H9 (cell line): Measurements from ENCODE around the gene TRERF1. TPM values are rescaled to one million over a fixed set of nuclear protein-coding genes. Genes with fewer than 3 reads are reported as not detected.

Source experiments
- DNase-seq: peaks from one replicate; pipeline ENCODE4 v3.0.0-alpha.2; 2017
- H2AFZ ChIP-seq: one replicate; pipeline ENCODE4 v1.6.1; 2013; ENCODE audit warnings: mild to moderate bottlenecking, low read length, control low read depth, moderate library complexity
- H2AK5ac ChIP-seq: 2 replicates; pipeline ENCODE4 v1.6.1; 2013; ENCODE audit warnings: low read length, control low read depth, mixed read lengths; ENCODE audit not compliant: insufficient read length
- H2BK120ac ChIP-seq: one replicate; pipeline ENCODE4 v1.6.1; 2013; ENCODE audit warnings: low read depth, mild to moderate bottlenecking, low read length, control low read depth, inconsistent platforms; ENCODE audit not compliant: poor library complexity, severe bottlenecking
- H2BK12ac ChIP-seq: 2 replicates; pipeline ENCODE4 v1.6.1; 2013; ENCODE audit warnings: low read length, control low read depth, mixed read lengths, low read depth; ENCODE audit not compliant: insufficient read length
- H2BK15ac ChIP-seq: 2 replicates; pipeline ENCODE4 v1.6.1; 2013; ENCODE audit warnings: low read depth, low read length, control low read depth
- H2BK20ac ChIP-seq: one replicate; pipeline ENCODE4 v1.6.1; 2013; ENCODE audit warnings: low read depth, mild to moderate bottlenecking, low read length, control low read depth, inconsistent platforms; ENCODE audit not compliant: poor library complexity, severe bottlenecking
- H2BK5ac ChIP-seq: 2 replicates; pipeline ENCODE4 v1.6.1; 2013; ENCODE audit warnings: low read length, control low read depth, mixed read lengths; ENCODE audit not compliant: insufficient read length
- H3K14ac ChIP-seq: 2 replicates; pipeline ENCODE4 v1.6.1; 2013; ENCODE audit warnings: low read length, control low read depth; ENCODE audit not compliant: insufficient read depth
- H3K18ac ChIP-seq: 2 replicates; pipeline ENCODE4 v1.6.1; 2013; ENCODE audit warnings: low read depth, mild to moderate bottlenecking, mixed read lengths, low read length, control low read depth; ENCODE audit not compliant: insufficient read length
- H3K23ac ChIP-seq: 2 replicates; pipeline ENCODE4 v1.6.1; 2013; ENCODE audit warnings: low read length, control low read depth, mixed read lengths, low read depth; ENCODE audit not compliant: insufficient read length
- H3K23me2 ChIP-seq: 2 replicates; pipeline ENCODE4 v1.6.1; 2013; ENCODE audit warnings: low read depth, mild to moderate bottlenecking, mixed read lengths, low read length, control low read depth; ENCODE audit not compliant: insufficient read length, poor library complexity, severe bottlenecking
- H3K27ac ChIP-seq: 2 replicates; pipeline ENCODE4 v1.5.1; 2013; ENCODE audit warnings: low read length, control low read depth, mixed read lengths, low read depth; ENCODE audit not compliant: insufficient read length
- H3K27me3 ChIP-seq: 2 replicates; pipeline ENCODE4 v1.6.1; 2013; ENCODE audit warnings: low read length, control low read depth, inconsistent platforms; ENCODE audit not compliant: insufficient read depth
- H3K4ac ChIP-seq: 2 replicates; pipeline ENCODE4 v1.6.1; 2013; ENCODE audit warnings: low read depth, mild to moderate bottlenecking, control low read depth, inconsistent platforms, low read length, moderate library complexity
- H3K4me1 ChIP-seq: 2 replicates; pipeline ENCODE4 v1.6.1; 2013; ENCODE audit warnings: low read length, control low read depth, inconsistent platforms; ENCODE audit not compliant: insufficient read depth
- H3K4me2 ChIP-seq: 2 replicates; pipeline ENCODE4 v1.6.1; 2013; ENCODE audit warnings: low read length, control low read depth, mixed read lengths; ENCODE audit not compliant: insufficient read length, insufficient read depth
- H3K56ac ChIP-seq: 2 replicates; pipeline ENCODE4 v1.6.1; 2013; ENCODE audit warnings: low read depth, mild to moderate bottlenecking, mixed read lengths, low read length, control low read depth; ENCODE audit not compliant: insufficient read length
- H3K79me1 ChIP-seq: 2 replicates; pipeline ENCODE4 v1.6.1; 2013; ENCODE audit warnings: low read depth, mild to moderate bottlenecking, moderate library complexity, low read length, control low read depth, inconsistent platforms; ENCODE audit not compliant: insufficient read depth, poor library complexity, severe bottlenecking
- H3K79me2 ChIP-seq: 2 replicates; pipeline ENCODE4 v1.6.1; 2013; ENCODE audit warnings: low read length, control low read depth, inconsistent platforms; ENCODE audit not compliant: insufficient read depth
- H3K9ac ChIP-seq: 2 replicates; pipeline ENCODE4 v1.6.1; 2013; ENCODE audit warnings: low read length, control low read depth, mixed read lengths; ENCODE audit not compliant: insufficient read length; ENCODE audit errors: extremely low read depth
- H3K9me3 ChIP-seq: one replicate; pipeline ENCODE4 v1.6.1; 2013; ENCODE audit warnings: low read depth, low read length, inconsistent platforms; ENCODE audit not compliant: control insufficient read depth
- H3T11ph ChIP-seq: one replicate; pipeline ENCODE4 v1.6.1; 2013; ENCODE audit warnings: mild to moderate bottlenecking, low read length, control low read depth, inconsistent platforms
- H4K20me1 ChIP-seq: one replicate; pipeline ENCODE4 v1.6.1; 2013; ENCODE audit not compliant: control insufficient read depth, insufficient read length, insufficient read depth
- H4K5ac ChIP-seq: 2 replicates; pipeline ENCODE4 v1.6.1; 2013; ENCODE audit warnings: low read depth, mild to moderate bottlenecking, mixed read lengths, low read length, control low read depth; ENCODE audit not compliant: insufficient read length
- H4K8ac ChIP-seq: replicated peaks from 2 replicates; pipeline ENCODE4 v1.6.1; 2013; ENCODE audit warnings: low read length, control low read depth, mixed read lengths, low read depth; ENCODE audit not compliant: insufficient read length
- H4K91ac ChIP-seq: 2 replicates; pipeline ENCODE4 v1.6.1; 2013; ENCODE audit warnings: low read depth, mild to moderate bottlenecking, moderate library complexity, mixed read lengths, low read length, control low read depth; ENCODE audit not compliant: insufficient read length
- H3K27ac Mint-ChIP-seq, 3 experiments: 2 replicates in 2 of 3; 3 replicates in 1 of 3; pipeline ENCODE4 v1.8.0; 2020 to 2021; ENCODE audit warnings: mixed read lengths in 3 of 3, mild to moderate bottlenecking in 1 of 3, moderate library complexity in 1 of 3
- H3K27me3 Mint-ChIP-seq: 2 replicates; pipeline ENCODE4 v1.8.0; 2021; ENCODE audit warnings: low read depth, mild to moderate bottlenecking, moderate library complexity, mixed read lengths
- H3K36me3 Mint-ChIP-seq, 3 experiments: 2 replicates in 2 of 3; 3 replicates in 1 of 3; pipeline ENCODE4 v1.8.0; 2020 to 2021; ENCODE audit warnings: low read depth in 3 of 3, mixed read lengths in 3 of 3; ENCODE audit not compliant: insufficient read depth in 1 of 3
- H3K4me1 Mint-ChIP-seq, 2 experiments: 2 replicates each; pipeline ENCODE4 v1.8.0; 2020; ENCODE audit warnings: mixed read lengths in 2 of 2
- H3K4me3 Mint-ChIP-seq, 2 experiments: 2 replicates in 1 of 2; 3 replicates in 1 of 2; pipeline ENCODE4 v1.8.0; 2020 to 2021; ENCODE audit warnings: mild to moderate bottlenecking in 2 of 2, mixed read lengths in 2 of 2, moderate library complexity in 1 of 2
- H3K9me3 Mint-ChIP-seq, 2 experiments: 2 replicates in 1 of 2; 3 replicates in 1 of 2; pipeline ENCODE4 v1.8.0; 2020; ENCODE audit warnings: mild to moderate bottlenecking in 2 of 2, mixed read lengths in 2 of 2, moderate library complexity in 1 of 2
- CTCF ChIP-seq: fragments of 200-600 bp; sonication (generic); conservative IDR thresholded peaks from 3 replicates; pipeline ENCODE4 v1.8.0; 2021; ENCODE audit warnings: antibody characterized with exemption, mild to moderate bottlenecking
- WGBS: extraction: QIAGEN DNeasy Blood & Tissue Kit; methylation state at CpG from one replicate; pipeline ENCODE4 v1.1.7; 2013; ENCODE audit warnings: missing lambda C conversion rate, low lambda C conversion rate, mixed read lengths; ENCODE audit not compliant: insufficient read length; ENCODE audit errors: extremely low coverage; 5-methylcytosine and 5-hydroxymethylcytosine counted together
- total RNA-seq: library from RNA; stranded (reverse); gene quantifications from 2 replicates; pipeline ENCODE4 v1.2.1, GENCODE V29; 2021

Gene TRERF1
- total RNA-seq, 1 experiment from 2014 or later = 19.7 TPM

DNA sequence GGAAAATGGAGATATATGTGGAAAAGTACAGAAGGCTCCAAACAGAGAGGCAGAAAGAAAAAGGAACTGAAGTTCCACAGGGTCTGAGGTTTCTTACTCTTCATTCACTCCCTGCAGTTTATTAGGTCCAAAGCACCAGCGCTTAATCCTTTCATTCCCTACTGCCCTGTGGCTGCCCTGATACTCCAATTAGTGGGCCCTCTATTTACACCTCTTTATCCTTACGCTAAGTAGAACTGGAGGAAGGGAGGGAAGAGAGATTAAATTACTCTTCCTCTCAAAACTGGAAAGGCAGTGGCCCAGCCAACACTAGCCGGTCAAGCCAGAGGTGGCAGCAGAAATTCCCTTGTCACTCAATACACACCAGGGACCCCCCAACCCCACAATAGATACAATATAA lies 20.4 kb downstream of the TRERF1 start:
- no peak for DNase-seq
- Mint-ChIP-seq H3K27ac (peak overlapping the region in 1 of 3 experiments; percentile 82; a peak in 2 of 7 replicates), H3K4me3 (no peak overlapping the region), H3K9me3 (peaks cover 17 to 18% of the 10 kb centered on the region in 2 experiments), H3K4me1 (peaks cover 36 to 46% of the 10 kb centered on the region in 2 experiments), H3K36me3 (peaks cover 20 to 30% (median 23%) of the 10 kb centered on the region in 3 experiments), H3K27me3 (no peaks in the 10 kb centered on the region)
- Histone ChIP-seq H3T11ph (no peak overlapping the region), H3K79me2 (peaks cover 4% of the 10 kb centered on the region; the same call in 1 of the 2 replicates), H3K4me2 (no peak overlapping the region), H2AK5ac (no peak overlapping the region), H3K18ac (no peak overlapping the region), H3K27me3 (no peaks in the 10 kb centered on the region), H2BK20ac (no peak overlapping the region), H2BK15ac (no peak overlapping the region), H4K91ac (no peak overlapping the region), H3K79me1 (peaks cover 2% of the 10 kb centered on the region), H4K20me1 (peaks cover 3% of the 10 kb centered on the region), H2BK12ac (no peak overlapping the region), H3K4me1 (peaks cover 7% of the 10 kb centered on the region; the same call in 1 of the 2 replicates), H4K5ac (no peak overlapping the region), H3K9ac (no peak overlapping the region), H3K23ac (no peak overlapping the region), H3K23me2 (no peaks in the 10 kb centered on the region), H3K4ac (no peak overlapping the region), H2BK120ac (no peak overlapping the region), H3K9me3 (no peaks in the 10 kb centered on the region), H4K8ac (no peak overlapping the region), H2BK5ac (no peak overlapping the region), H3K56ac (no peak overlapping the region), H2AFZ (no peak overlapping the region), H3K27ac (no peak overlapping the region), H3K14ac (no peak overlapping the region)
- no peak for TF ChIP-seq CTCF
- no CpG with 5 or more reads among the region's 3 CpGs for WGBS
